HEK293 (cell line): Measurements from ENCODE around the gene MINDY2.

ENCODE experiments used
- CTCF ChIA-PET: fragments of 350-600 bp; formaldehyde crosslinking; extraction: SDS; loops from one replicate; lab custom pipeline; 2021; ENCODE audit warnings: antibody characterized with exemption; lab: Yijun Ruan, JAX
- POLR2A ChIA-PET: fragments of 300-600 bp; formaldehyde crosslinking; extraction: SDS; loops from one replicate; lab custom pipeline; 2020; ENCODE audit warnings: antibody characterized with exemption, inconsistent platforms; lab: Yijun Ruan, JAX
- H3K27ac ChIP-seq: fragments of 200-500 bp; sonication (Bioruptor generic); 2 replicates; pipeline ENCODE4 v1.5.1; 2014; ENCODE audit warnings: low read depth, low read length, control low read depth, inconsistent platforms; ENCODE audit errors: extremely low read depth
- H3K36me3 ChIP-seq, 2 experiments: fragments of 200-500 bp in 1 of 2; sonication (Bioruptor generic) in 1 of 2; 1 replicate in 1 of 2; 2 replicates in 1 of 2; pipeline ENCODE4 v1.5.1; 2014 to 2017; ENCODE audit warnings: inconsistent platforms in 2 of 2, low read length in 2 of 2; ENCODE audit not compliant: control insufficient read depth in 2 of 2, insufficient read depth in 1 of 2
- H3K4me1 ChIP-seq: fragments of 200-500 bp; sonication (Bioruptor generic); 2 replicates; pipeline ENCODE4 v1.5.1; 2014; ENCODE audit warnings: mild to moderate bottlenecking, low read length, inconsistent platforms; ENCODE audit not compliant: control insufficient read depth, insufficient read depth
- H3K4me3 ChIP-seq: 2 replicates; pipeline ENCODE4 v1.5.1; 2011; ENCODE audit warnings: low read depth, mild to moderate bottlenecking, control low read depth, low read length, moderate library complexity
- H3K9me3 ChIP-seq: fragments of 200-500 bp; sonication (Bioruptor generic); 2 replicates; pipeline ENCODE4 v1.5.1; 2014; ENCODE audit warnings: low read depth, low read length, inconsistent platforms; ENCODE audit not compliant: control insufficient read depth, insufficient read depth
- KLF17 ChIP-seq: fragments of 450-650 bp; formaldehyde crosslinking; IDR thresholded peaks from 2 replicates; pipeline ENCODE4 v1.5.1; 2016; ENCODE audit warnings: missing biosample characterization, missing genetic modification characterization
- MYNN ChIP-seq: fragments of 450-650 bp; formaldehyde crosslinking; IDR thresholded peaks from 2 replicates; pipeline ENCODE4 v1.5.1; 2016; ENCODE audit warnings: missing biosample characterization, missing genetic modification characterization, borderline replicate concordance
- RBAK ChIP-seq: fragments of 450-650 bp; formaldehyde crosslinking; IDR thresholded peaks from 2 replicates; pipeline ENCODE4 v1.5.1; 2016; ENCODE audit warnings: missing biosample characterization, missing genetic modification characterization
- REPIN1 ChIP-seq: fragments of 450-650 bp; formaldehyde crosslinking; IDR thresholded peaks from 2 replicates; pipeline ENCODE4 v1.5.1; 2017; ENCODE audit warnings: missing biosample characterization, missing genetic modification characterization, low read depth
- REST ChIP-seq: fragments of 450-650 bp; formaldehyde crosslinking; IDR thresholded peaks from 2 replicates; pipeline ENCODE4 v1.5.1; 2016; ENCODE audit warnings: missing biosample characterization, missing genetic modification characterization
- SCRT1 ChIP-seq: fragments of 450-650 bp; formaldehyde crosslinking; IDR thresholded peaks from 2 replicates; pipeline ENCODE4 v1.5.1; 2016; ENCODE audit warnings: missing biosample characterization, missing genetic modification characterization, borderline replicate concordance
- SETDB1 ChIP-seq: IDR thresholded peaks from one replicate; pipeline ENCODE4 v1.6.1; 2017; ENCODE audit warnings: mild to moderate bottlenecking, low read length, moderate library complexity, mixed read lengths; ENCODE audit not compliant: insufficient read length
- ZBTB48 ChIP-seq: fragments of 450-650 bp; formaldehyde crosslinking; IDR thresholded peaks from 2 replicates; pipeline ENCODE4 v1.5.1; 2016; ENCODE audit warnings: missing biosample characterization, missing genetic modification characterization
- ZIC2 ChIP-seq: fragments of 450-650 bp; formaldehyde crosslinking; IDR thresholded peaks from 2 replicates; pipeline ENCODE4 v1.5.1; 2016; ENCODE audit warnings: missing biosample characterization, missing genetic modification characterization
- ZNF140 ChIP-seq: fragments of 450-650 bp; formaldehyde crosslinking; IDR thresholded peaks from 2 replicates; pipeline ENCODE4 v1.5.1; 2016; ENCODE audit warnings: missing biosample characterization, missing genetic modification characterization
- ZNF174 ChIP-seq: fragments of 450-650 bp; formaldehyde crosslinking; IDR thresholded peaks from 2 replicates; pipeline ENCODE4 v1.5.0; 2017; ENCODE audit warnings: missing biosample characterization, mild to moderate bottlenecking, missing genetic modification characterization
- ZNF2 ChIP-seq: fragments of 450-650 bp; formaldehyde crosslinking; IDR thresholded peaks from 2 replicates; pipeline ENCODE4 v1.5.1; 2016; ENCODE audit warnings: missing biosample characterization, missing genetic modification characterization
- ZNF274 ChIP-seq, 2 experiments: fragments of 200-500 bp in 1 of 2; fragments of 450-650 bp in 1 of 2; sonication (Bioruptor generic) in 1 of 2; formaldehyde crosslinking in 1 of 2; IDR thresholded peaks; 2 replicates each; pipeline versions ENCODE4 v1.5.1 to v1.6.1; 2014 to 2016; ENCODE audit warnings: borderline replicate concordance in 1 of 2, inconsistent platforms in 1 of 2, low read length in 1 of 2, missing biosample characterization in 1 of 2, missing genetic modification characterization in 1 of 2
- ZNF391 ChIP-seq: fragments of 450-650 bp; formaldehyde crosslinking; IDR thresholded peaks from 2 replicates; pipeline ENCODE4 v1.5.1; 2016; ENCODE audit warnings: low read depth, missing biosample characterization, missing genetic modification characterization, borderline replicate concordance
- ZNF416 ChIP-seq: fragments of 450-650 bp; formaldehyde crosslinking; IDR thresholded peaks from 2 replicates; pipeline ENCODE4 v1.5.1; 2016; ENCODE audit warnings: missing biosample characterization, missing genetic modification characterization
- ZNF530 ChIP-seq: fragments of 450-650 bp; formaldehyde crosslinking; IDR thresholded peaks from 2 replicates; pipeline ENCODE4 v1.5.1; 2016; ENCODE audit warnings: low read depth, missing biosample characterization, missing genetic modification characterization
- ZNF548 ChIP-seq: fragments of 450-650 bp; formaldehyde crosslinking; IDR thresholded peaks from 2 replicates; pipeline ENCODE4 v1.5.1; 2016; ENCODE audit warnings: missing biosample characterization, missing genetic modification characterization
- ZNF571 ChIP-seq: fragments of 450-650 bp; formaldehyde crosslinking; IDR thresholded peaks from 2 replicates; pipeline ENCODE4 v1.5.0; 2017; ENCODE audit warnings: missing biosample characterization, missing genetic modification characterization
- ZNF621 ChIP-seq: fragments of 450-650 bp; formaldehyde crosslinking; IDR thresholded peaks from 2 replicates; pipeline ENCODE4 v1.5.1; 2017; ENCODE audit warnings: missing biosample characterization, missing genetic modification characterization
- ZNF623 ChIP-seq: fragments of 450-650 bp; formaldehyde crosslinking; IDR thresholded peaks from 2 replicates; pipeline ENCODE4 v1.5.1; 2016; ENCODE audit warnings: missing biosample characterization, missing genetic modification characterization
- ZNF624 ChIP-seq: fragments of 450-650 bp; formaldehyde crosslinking; IDR thresholded peaks from 2 replicates; pipeline ENCODE4 v1.5.1; 2017; ENCODE audit warnings: missing biosample characterization, missing genetic modification characterization
- ZNF660 ChIP-seq: fragments of 450-650 bp; IDR thresholded peaks from 2 replicates; pipeline ENCODE4 v1.5.1; 2018; ENCODE audit warnings: missing biosample characterization, mild to moderate bottlenecking, missing genetic modification characterization
- ZNF791 ChIP-seq: fragments of 450-650 bp; formaldehyde crosslinking; IDR thresholded peaks from 2 replicates; pipeline ENCODE4 v1.5.1; 2016; ENCODE audit warnings: missing biosample characterization, missing genetic modification characterization
- ZSCAN18 ChIP-seq: fragments of 450-650 bp; formaldehyde crosslinking; IDR thresholded peaks from 2 replicates; pipeline ENCODE4 v1.5.1; 2016; ENCODE audit warnings: missing biosample characterization, missing genetic modification characterization
- ZSCAN23 ChIP-seq: fragments of 450-650 bp; formaldehyde crosslinking; IDR thresholded peaks from 2 replicates; pipeline ENCODE4 v1.5.1; 2016; ENCODE audit warnings: missing biosample characterization, missing genetic modification characterization

Gene MINDY2

GRCh38 chr15:58741032-58741431 is 30.1 kb upstream of the MINDY2 start:
- H3K36me3 ChIP-seq: no peaks in the 10 kb centered on the region
- POLR2A ChIA-PET: no interaction called here
- peaks cover 8% of the 10 kb centered on the region for H3K4me1 ChIP-seq
- CTCF ChIA-PET: no interaction called here
- no peaks in the 10 kb centered on the region for H3K9me3 ChIP-seq
- no peak overlapping the region for H3K27ac ChIP-seq
- H3K4me3 ChIP-seq: no peak overlapping the region
- TF ChIP-seq RBAK (tag by site-specific recombination) (no peak), ZSCAN23 (tag by site-specific recombination) (no peak), ZBTB48 (tag by site-specific recombination) (no peak), ZNF660 (tag by site-specific recombination) (no peak), SETDB1 (no peak), ZNF140 (tag by site-specific recombination) (no peak), ZNF621 (tag by site-specific recombination) (no peak), ZNF416 (tag by site-specific recombination) (no peak), REPIN1 (tag by site-specific recombination) (no peak), ZNF623 (tag by site-specific recombination) (no peak), ZNF174 (no peak), ZNF2 (tag by site-specific recombination) (no peak), ZIC2 (tag by site-specific recombination) (no peak), ZNF391 (no peak), ZNF548 (tag by site-specific recombination) (no peak), ZSCAN18 (tag by site-specific recombination) (no peak), ZNF791 (tag by site-specific recombination) (no peak), ZNF624 (no peak), MYNN (no peak), ZNF571 (tag by site-specific recombination) (no peak)

- ChIA-PET POLR2A (no interaction called here), CTCF (interaction anchor here (0.6 kb wide), 1 partner anchor 214 kb away, joined by 3 read pairs; no protein-coding TSS in a partner anchor)
Observed at GRCh38 chr15:58742022-58742813, 28.9 kb upstream of the MINDY2 start.

More at GRCh38 chr15:58742022-58742813, 28.9 kb upstream of the MINDY2 start:
- Histone ChIP-seq H3K4me1 (peaks cover 8% of the 10 kb centered on the region), H3K4me3 (no peak overlapping the region), H3K36me3 (no peaks in the 10 kb centered on the region), H3K9me3 (no peaks in the 10 kb centered on the region), H3K27ac (no peak overlapping the region)
- no peak for TF ChIP-seq ZNF530 (tag by site-specific recombination)
- peak; percentile 65 for TF ChIP-seq REST (tag by site-specific recombination)
- no peak for TF ChIP-seq ZNF274 (IDR thresholded peaks at IDR 0.05; ENCODE audit: low read length)
- TF ChIP-seq ZNF274 (tag by site-specific recombination; IDR thresholded peaks at IDR 0.05; ENCODE audit: borderline replicate concordance): no peak
- no peak for TF ChIP-seq SCRT1 (tag by site-specific recombination)
- no peak for TF ChIP-seq KLF17 (tag by site-specific recombination)
